HepG2 (cell line): Measurements from ENCODE around the gene MINDY1. TPM values are rescaled to one million over a fixed set of nuclear protein-coding genes. Genes with fewer than 3 reads are reported as not detected.

Source experiments
- ATAC-seq: fragments of 200-7000 bp; cut with Tn5 transposase; 3 replicates; pipeline ENCODE4 v1.9.1; 2020; ENCODE audit warnings: mild to moderate bottlenecking, moderate library complexity
- BruUV-seq: library from RNA; stranded (reverse); fragments of 400-500 nt; replicated peaks from 2 replicates; lab custom pipeline; 2021; lab: Mats Ljungman, UMichigan
- CTCF ChIA-PET: fragments of 300-600 bp; formaldehyde crosslinking; extraction: SDS; loops from one replicate; lab custom pipeline; 2021; ENCODE audit warnings: low total read pairs, inconsistent platforms, low intra/inter-chr PET ratio; lab: Yijun Ruan, JAX
- POLR2A ChIA-PET: fragments of 350-600 bp; sonication (Branson Sonifier 250); formaldehyde crosslinking; loops from one replicate; lab custom pipeline; 2020; ENCODE audit warnings: antibody characterized with exemption, inconsistent platforms; lab: Yijun Ruan, JAX
- DNase-seq: peaks from one replicate; pipeline ENCODE4 v3.0.0-alpha.2; 2015; ENCODE audit warnings: low spot score
- FAIRE-seq: peaks from 3 replicates; lab custom pipeline; 2011; peaks lifted over from hg19 to GRCh38; lab: Jason Lieb, UNC
- H2AFZ ChIP-seq: one replicate; pipeline ENCODE4 v1.6.1; 2011; ENCODE audit warnings: low read length, inconsistent platforms
- H3K27ac ChIP-seq: fragments of 300-600 bp; 3 replicates; pipeline ENCODE4 v1.8.0; 2011; ENCODE audit warnings: mixed run types, mild to moderate bottlenecking, mixed read lengths, low read length, inconsistent platforms; ENCODE audit not compliant: insufficient read depth; ENCODE audit errors: extremely low read length
- H3K27me3 ChIP-seq, 2 experiments: fragments of 200-600 bp in 1 of 2; 2 replicates in 1 of 2; 3 replicates in 1 of 2; pipeline versions ENCODE4 v1.6.0 to v1.8.0; 2011; ENCODE audit warnings: low read length in 2 of 2, mild to moderate bottlenecking in 2 of 2, moderate library complexity in 2 of 2, inconsistent platforms in 1 of 2; ENCODE audit not compliant: insufficient read depth in 2 of 2, control insufficient read depth in 1 of 2
- H3K36me3 ChIP-seq, 2 experiments: fragments of 200-600 bp in 1 of 2; replicated peaks in 1 of 2; 2 replicates in 1 of 2; 3 replicates in 1 of 2; pipeline versions ENCODE4 v1.5.1 to v1.8.0; 2011; ENCODE audit warnings: low read length in 2 of 2, inconsistent platforms in 1 of 2; ENCODE audit not compliant: insufficient read depth in 2 of 2, control insufficient read depth in 1 of 2
- H3K4me1 ChIP-seq: 2 replicates; pipeline ENCODE4 v1.5.1; 2012; ENCODE audit warnings: low read length, inconsistent platforms; ENCODE audit not compliant: insufficient read depth
- H3K4me2 ChIP-seq: 2 replicates; pipeline ENCODE4 v1.6.0; 2011; ENCODE audit warnings: low read depth, low read length, inconsistent platforms
- H3K4me3 ChIP-seq, 3 experiments: fragments of 200-600 bp in 1 of 3; sonication (generic), shearing (Covaris generic) in 1 of 3; replicated peaks in 1 of 3; 2 replicates each; pipeline ENCODE4 v1.5.1; 2011 to 2016; ENCODE audit warnings: low read length in 3 of 3, inconsistent platforms in 2 of 3, low read depth in 2 of 3, mild to moderate bottlenecking in 2 of 3, control low read depth in 1 of 3, mixed read lengths in 1 of 3; ENCODE audit not compliant: insufficient read depth in 1 of 3
- H3K79me2 ChIP-seq: one replicate; pipeline ENCODE4 v1.6.1; 2011; ENCODE audit warnings: low read length, inconsistent platforms; ENCODE audit not compliant: insufficient read depth
- H3K9ac ChIP-seq: 2 replicates; pipeline ENCODE4 v1.6.0; 2011; ENCODE audit warnings: mild to moderate bottlenecking, low read depth, low read length, inconsistent platforms; ENCODE audit not compliant: insufficient read depth
- H3K9me3 ChIP-seq: 2 replicates; pipeline ENCODE4 v1.5.1; 2012; ENCODE audit warnings: mild to moderate bottlenecking, low read length
- H4K20me1 ChIP-seq: 2 replicates; pipeline ENCODE4 v1.6.0; 2011; ENCODE audit warnings: inconsistent platforms, mild to moderate bottlenecking, low read length, moderate library complexity; ENCODE audit not compliant: insufficient read depth
- NFIC ChIP-seq: IDR thresholded peaks from 2 replicates; pipeline ENCODE4 v1.6.1; 2012; ENCODE audit warnings: mild to moderate bottlenecking, low read length, inconsistent platforms
- ZNF614 ChIP-seq: IDR thresholded peaks from 2 replicates; pipeline ENCODE4 v1.6.1; 2018; ENCODE audit warnings: missing biosample characterization, missing genetic modification reagents, inconsistent platforms, borderline replicate concordance
- WGBS: methylation state at CpG from one replicate; pipeline ENCODE4 v1.1.6; 2017; ENCODE audit warnings: low lambda C conversion rate; 5-methylcytosine and 5-hydroxymethylcytosine counted together
- in situ Hi-C: cut with HindIII; loops from 2 replicates; pipeline ENCODE4 v1.10.0; 2017; ENCODE audit warnings: low pct_unique_long_range_greater_than_20kb; ENCODE audit not compliant: extremely low pct_ligation_motif_present
- intact Hi-C: fragments of 100-400 bp; cut with micrococcal nuclease; formaldehyde crosslinking; loops from one replicate; pipeline ENCODE4 v1.10.0; 2022; ENCODE audit not compliant: unreplicated experiment
- polyA plus RNA-seq, 8 experiments: library from polyadenylated mRNA; depleted of rRNA in 3 of 8; stranded (reverse) in 7 of 8; unstranded in 1 of 8; fragments of >200 nt; fragmentation: Illumina TruSeq in 4 of 8; extraction: Trizol in 4 of 8; gene quantifications; 2 replicates each; pipeline versions ENCODE4 v1.2.1 to v1.2.3, GENCODE V29; 2011 to 2016; ENCODE audit warnings: low read depth in 4 of 8, missing spikeins in 1 of 8, mixed read lengths in 1 of 8; ENCODE audit not compliant: insufficient read depth in 1 of 8
- total RNA-seq, 5 experiments: library from RNA; depleted of rRNA; stranded (reverse); fragments of >200 nt; fragmentation: Illumina TruSeq; extraction: Trizol; gene quantifications; 2 replicates each; pipeline ENCODE4 v1.2.3, GENCODE V29; 2016; ENCODE audit warnings: low read depth in 1 of 5
- TF ChIP-seq, protein P1 (sequence below): sonication (generic); formaldehyde crosslinking; IDR thresholded peaks from 2 replicates; pipeline ENCODE4 v1.4.0; 2020; ENCODE audit warnings: mild to moderate bottlenecking, missing genetic modification reagents
- TF ChIP-seq, protein P2 (sequence below): sonication (generic); formaldehyde crosslinking; IDR thresholded peaks from 2 replicates; pipeline ENCODE4 v1.4.0; 2020; ENCODE audit warnings: missing genetic modification reagents
- TF ChIP-seq, protein P3 (sequence below): sonication (generic); formaldehyde crosslinking; IDR thresholded peaks from 2 replicates; pipeline ENCODE4 v1.9.0; 2022; ENCODE audit warnings: missing genetic modification reagents, mild to moderate bottlenecking, borderline replicate concordance
- TF ChIP-seq, protein P4 (sequence below), 2 experiments: fragments of 450-650 bp in 1 of 2; sonication (generic) in 1 of 2; formaldehyde crosslinking; IDR thresholded peaks; 2 replicates each; pipeline versions ENCODE4 v1.5.0 to v1.8.0; 2020 to 2022; ENCODE audit warnings: mild to moderate bottlenecking in 1 of 2, missing genetic modification reagents in 1 of 2
- TF ChIP-seq, protein P5 (sequence below): sonication (generic); formaldehyde crosslinking; IDR thresholded peaks from 2 replicates; pipeline ENCODE4 v1.4.0; 2020; ENCODE audit warnings: missing genetic modification reagents, borderline replicate concordance

MINDY1 gene
- total and polyA plus RNA-seq, 2 of the 13 experiments (the other 11 are each of a cell fraction or from before 2014, with no cell fraction given) = 11.1 to 15.0 TPM

DNA sequence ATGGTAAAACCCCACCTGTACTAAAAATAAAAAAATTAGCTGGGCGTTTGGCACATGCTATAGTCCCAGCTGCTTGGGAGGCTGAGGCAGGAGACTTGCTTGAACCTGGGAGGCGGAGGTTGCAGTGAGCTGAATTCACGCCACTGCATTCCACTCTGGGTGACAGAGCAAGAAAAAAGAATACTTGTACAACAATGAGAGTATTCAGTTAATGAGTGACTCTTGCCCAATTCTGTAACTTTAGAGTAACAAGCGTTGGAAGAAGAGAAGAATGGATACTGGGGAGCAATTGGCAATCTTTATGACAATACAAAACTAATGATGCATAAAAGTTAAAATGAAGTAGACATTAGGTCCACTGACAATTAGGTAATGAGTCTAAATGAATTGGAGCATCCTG, 14.1 kb downstream of the MINDY1 start:
- Histone ChIP-seq H3K27ac (no peak overlapping the region), H3K4me3 (no peak overlapping the region), H3K27me3 (no peaks in the 10 kb centered on the region), H3K9ac (no peak overlapping the region), H4K20me1 (no peaks in the 10 kb centered on the region), H2AFZ (no peak overlapping the region), H3K9me3 (no peaks in the 10 kb centered on the region), H3K4me1 (peaks cover 11% of the 10 kb centered on the region), H3K79me2 (no peaks in the 10 kb centered on the region), H3K4me2 (no peak overlapping the region), H3K36me3 (peaks cover 6% of the 10 kb centered on the region in 2 experiments; a peak in 3 of 5 replicates)
- TF ChIP-seq, protein P1, sequence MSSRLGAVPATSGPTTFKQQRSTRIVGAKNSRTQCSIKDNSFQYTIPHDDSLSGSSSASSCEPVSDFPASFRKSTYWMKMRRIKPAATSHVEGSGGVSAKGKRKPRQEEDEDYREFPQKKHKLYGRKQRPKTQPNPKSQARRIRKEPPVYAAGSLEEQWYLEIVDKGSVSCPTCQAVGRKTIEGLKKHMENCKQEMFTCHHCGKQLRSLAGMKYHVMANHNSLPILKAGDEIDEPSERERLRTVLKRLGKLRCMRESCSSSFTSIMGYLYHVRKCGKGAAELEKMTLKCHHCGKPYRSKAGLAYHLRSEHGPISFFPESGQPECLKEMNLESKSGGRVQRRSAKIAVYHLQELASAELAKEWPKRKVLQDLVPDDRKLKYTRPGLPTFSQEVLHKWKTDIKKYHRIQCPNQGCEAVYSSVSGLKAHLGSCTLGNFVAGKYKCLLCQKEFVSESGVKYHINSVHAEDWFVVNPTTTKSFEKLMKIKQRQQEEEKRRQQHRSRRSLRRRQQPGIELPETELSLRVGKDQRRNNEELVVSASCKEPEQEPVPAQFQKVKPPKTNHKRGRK (CRISPR knock-in tag) = no peak
- TF ChIP-seq, protein P2, sequence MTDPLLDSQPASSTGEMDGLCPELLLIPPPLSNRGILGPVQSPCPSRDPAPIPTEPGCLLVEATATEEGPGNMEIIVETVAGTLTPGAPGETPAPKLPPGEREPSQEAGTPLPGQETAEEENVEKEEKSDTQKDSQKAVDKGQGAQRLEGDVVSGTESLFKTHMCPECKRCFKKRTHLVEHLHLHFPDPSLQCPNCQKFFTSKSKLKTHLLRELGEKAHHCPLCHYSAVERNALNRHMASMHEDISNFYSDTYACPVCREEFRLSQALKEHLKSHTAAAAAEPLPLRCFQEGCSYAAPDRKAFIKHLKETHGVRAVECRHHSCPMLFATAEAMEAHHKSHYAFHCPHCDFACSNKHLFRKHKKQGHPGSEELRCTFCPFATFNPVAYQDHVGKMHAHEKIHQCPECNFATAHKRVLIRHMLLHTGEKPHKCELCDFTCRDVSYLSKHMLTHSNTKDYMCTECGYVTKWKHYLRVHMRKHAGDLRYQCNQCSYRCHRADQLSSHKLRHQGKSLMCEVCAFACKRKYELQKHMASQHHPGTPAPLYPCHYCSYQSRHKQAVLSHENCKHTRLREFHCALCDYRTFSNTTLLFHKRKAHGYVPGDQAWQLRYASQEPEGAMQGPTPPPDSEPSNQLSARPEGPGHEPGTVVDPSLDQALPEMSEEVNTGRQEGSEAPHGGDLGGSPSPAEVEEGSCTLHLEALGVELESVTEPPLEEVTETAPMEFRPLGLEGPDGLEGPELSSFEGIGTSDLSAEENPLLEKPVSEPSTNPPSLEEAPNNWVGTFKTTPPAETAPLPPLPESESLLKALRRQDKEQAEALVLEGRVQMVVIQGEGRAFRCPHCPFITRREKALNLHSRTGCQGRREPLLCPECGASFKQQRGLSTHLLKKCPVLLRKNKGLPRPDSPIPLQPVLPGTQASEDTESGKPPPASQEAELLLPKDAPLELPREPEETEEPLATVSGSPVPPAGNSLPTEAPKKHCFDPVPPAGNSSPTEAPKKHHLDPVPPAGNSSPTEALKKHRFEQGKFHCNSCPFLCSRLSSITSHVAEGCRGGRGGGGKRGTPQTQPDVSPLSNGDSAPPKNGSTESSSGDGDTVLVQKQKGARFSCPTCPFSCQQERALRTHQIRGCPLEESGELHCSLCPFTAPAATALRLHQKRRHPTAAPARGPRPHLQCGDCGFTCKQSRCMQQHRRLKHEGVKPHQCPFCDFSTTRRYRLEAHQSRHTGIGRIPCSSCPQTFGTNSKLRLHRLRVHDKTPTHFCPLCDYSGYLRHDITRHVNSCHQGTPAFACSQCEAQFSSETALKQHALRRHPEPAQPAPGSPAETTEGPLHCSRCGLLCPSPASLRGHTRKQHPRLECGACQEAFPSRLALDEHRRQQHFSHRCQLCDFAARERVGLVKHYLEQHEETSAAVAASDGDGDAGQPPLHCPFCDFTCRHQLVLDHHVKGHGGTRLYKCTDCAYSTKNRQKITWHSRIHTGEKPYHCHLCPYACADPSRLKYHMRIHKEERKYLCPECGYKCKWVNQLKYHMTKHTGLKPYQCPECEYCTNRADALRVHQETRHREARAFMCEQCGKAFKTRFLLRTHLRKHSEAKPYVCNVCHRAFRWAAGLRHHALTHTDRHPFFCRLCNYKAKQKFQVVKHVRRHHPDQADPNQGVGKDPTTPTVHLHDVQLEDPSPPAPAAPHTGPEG = no peak
- TF ChIP-seq, protein P3, sequence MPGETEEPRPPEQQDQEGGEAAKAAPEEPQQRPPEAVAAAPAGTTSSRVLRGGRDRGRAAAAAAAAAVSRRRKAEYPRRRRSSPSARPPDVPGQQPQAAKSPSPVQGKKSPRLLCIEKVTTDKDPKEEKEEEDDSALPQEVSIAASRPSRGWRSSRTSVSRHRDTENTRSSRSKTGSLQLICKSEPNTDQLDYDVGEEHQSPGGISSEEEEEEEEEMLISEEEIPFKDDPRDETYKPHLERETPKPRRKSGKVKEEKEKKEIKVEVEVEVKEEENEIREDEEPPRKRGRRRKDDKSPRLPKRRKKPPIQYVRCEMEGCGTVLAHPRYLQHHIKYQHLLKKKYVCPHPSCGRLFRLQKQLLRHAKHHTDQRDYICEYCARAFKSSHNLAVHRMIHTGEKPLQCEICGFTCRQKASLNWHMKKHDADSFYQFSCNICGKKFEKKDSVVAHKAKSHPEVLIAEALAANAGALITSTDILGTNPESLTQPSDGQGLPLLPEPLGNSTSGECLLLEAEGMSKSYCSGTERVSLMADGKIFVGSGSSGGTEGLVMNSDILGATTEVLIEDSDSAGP (CRISPR knock-in tag) = no peak
- TF ChIP-seq ZNF614 (no peak), NFIC (no peak)
- TF ChIP-seq, protein P4, sequence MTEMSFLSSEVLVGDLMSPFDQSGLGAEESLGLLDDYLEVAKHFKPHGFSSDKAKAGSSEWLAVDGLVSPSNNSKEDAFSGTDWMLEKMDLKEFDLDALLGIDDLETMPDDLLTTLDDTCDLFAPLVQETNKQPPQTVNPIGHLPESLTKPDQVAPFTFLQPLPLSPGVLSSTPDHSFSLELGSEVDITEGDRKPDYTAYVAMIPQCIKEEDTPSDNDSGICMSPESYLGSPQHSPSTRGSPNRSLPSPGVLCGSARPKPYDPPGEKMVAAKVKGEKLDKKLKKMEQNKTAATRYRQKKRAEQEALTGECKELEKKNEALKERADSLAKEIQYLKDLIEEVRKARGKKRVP (CRISPR knock-in tag; IDR thresholded peaks at IDR 0.05) = no peak
- TF ChIP-seq, protein P5, sequence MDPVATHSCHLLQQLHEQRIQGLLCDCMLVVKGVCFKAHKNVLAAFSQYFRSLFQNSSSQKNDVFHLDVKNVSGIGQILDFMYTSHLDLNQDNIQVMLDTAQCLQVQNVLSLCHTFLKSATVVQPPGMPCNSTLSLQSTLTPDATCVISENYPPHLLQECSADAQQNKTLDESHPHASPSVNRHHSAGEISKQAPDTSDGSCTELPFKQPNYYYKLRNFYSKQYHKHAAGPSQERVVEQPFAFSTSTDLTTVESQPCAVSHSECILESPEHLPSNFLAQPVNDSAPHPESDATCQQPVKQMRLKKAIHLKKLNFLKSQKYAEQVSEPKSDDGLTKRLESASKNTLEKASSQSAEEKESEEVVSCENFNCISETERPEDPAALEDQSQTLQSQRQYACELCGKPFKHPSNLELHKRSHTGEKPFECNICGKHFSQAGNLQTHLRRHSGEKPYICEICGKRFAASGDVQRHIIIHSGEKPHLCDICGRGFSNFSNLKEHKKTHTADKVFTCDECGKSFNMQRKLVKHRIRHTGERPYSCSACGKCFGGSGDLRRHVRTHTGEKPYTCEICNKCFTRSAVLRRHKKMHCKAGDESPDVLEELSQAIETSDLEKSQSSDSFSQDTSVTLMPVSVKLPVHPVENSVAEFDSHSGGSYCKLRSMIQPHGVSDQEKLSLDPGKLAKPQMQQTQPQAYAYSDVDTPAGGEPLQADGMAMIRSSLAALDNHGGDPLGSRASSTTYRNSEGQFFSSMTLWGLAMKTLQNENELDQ (CRISPR knock-in tag) = no peak
- 88% methylated on average over 4 of the region's 4 CpGs for WGBS
- in situ Hi-C loops (no loop called here), intact Hi-C loops (no loop called here)
- no TSS peak for BruUV-seq
- CTCF ChIA-PET = interaction anchor here (1.3 kb wide), 1 partner anchor 13 kb away, joined by 7 read pairs; no protein-coding TSS in a partner anchor
- POLR2A ChIA-PET = interaction anchor here (1.3 kb wide), 1 partner anchor 11 kb away, joined by 11 read pairs; the partner anchor contains the start of gene ANXA9
- peak; percentile 44 for FAIRE-seq
- no peak for DNase-seq
- no peak for ATAC-seq
